ENCODE data around the gene CD74.

- TF ChIP-seq CTCF (IDR thresholded peaks at IDR 0.05) (no peak), POLR2AphosphoS5 (IDR thresholded peaks at IDR 0.05; ENCODE audit: low read depth, low read length) (no peak), REST (IDR thresholded peaks at IDR 0.05; ENCODE audit: insufficient read depth in 1 of 2, low read depth in 2 of 2, low read length in 1 of 2) (no peak)
These were observed 17.1 kb downstream of the CD74 start for GRCh38 chr5:150395688-150395975.
